HCT116 (cell line): ENCODE results near the gene CLTC. TPM values are rescaled to one million over a fixed set of nuclear protein-coding genes. Genes with fewer than 3 reads are reported as not detected.

ENCODE experiments used
- ATAC-seq: fragments of 200-7000 bp; cut with Tn5 transposase; 2 replicates; pipeline ENCODE4 v1.9.1; 2020; ENCODE audit warnings: mild to moderate bottlenecking, moderate library complexity
- BruUV-seq: library from RNA; stranded (reverse); fragments of 400-500 nt; replicated peaks from 2 replicates; lab custom pipeline; 2021; lab: Mats Ljungman, UMichigan
- CTCF ChIA-PET: fragments of 300-600 bp; sonication (Branson Sonifier 250); formaldehyde crosslinking; loops from one replicate; lab custom pipeline; 2021; ENCODE audit warnings: antibody characterized with exemption; lab: Charles Lee
- POLR2A ChIA-PET: fragments of 300-600, 350-600 bp; sonication (Branson Sonifier 250); formaldehyde crosslinking; loops from one replicate; lab custom pipeline; 2021; ENCODE audit warnings: antibody characterized with exemption; lab: Charles Lee
- RAD21 ChIA-PET, 2 experiments: fragments of 300-600 bp; sonication (Branson Sonifier 250); formaldehyde crosslinking; loops; one replicate each; lab custom pipeline; 2023; ENCODE audit warnings: low total read pairs in 2 of 2; ENCODE audit not compliant: uncharacterized antibody in 2 of 2, unreplicated experiment in 2 of 2, low non-redundant PET in 1 of 2; lab: Charles Lee
- DNase-seq: peaks from one replicate; pipeline ENCODE4 v3.0.0-alpha.2; 2010; ENCODE audit warnings: low read depth, low spot score
- H2AFZ ChIP-seq: fragments of 200-600 bp; shearing (Covaris generic), sonication (generic); 2 replicates; pipeline ENCODE4 v1.6.1; 2017; ENCODE audit warnings: low read depth, mixed run types, mixed read lengths, antibody characterized with exemption, low read length; ENCODE audit not compliant: poor library complexity, severe bottlenecking
- H3K27ac ChIP-seq: 2 replicates; pipeline ENCODE4 v1.5.1; 2012; ENCODE audit warnings: low read depth, low read length
- H3K27me3 ChIP-seq: fragments of 200-600 bp; sonication (generic); 2 replicates; pipeline ENCODE4 v1.6.1; 2016; ENCODE audit warnings: mixed run types, low read length, mixed read lengths; ENCODE audit not compliant: insufficient read depth
- H3K36me3 ChIP-seq, 2 experiments: fragments of 200-500 bp in 1 of 2; fragments of 200-600 bp in 1 of 2; sonication (Bioruptor generic) in 1 of 2; sonication (generic) in 1 of 2; 2 replicates each; pipeline versions ENCODE4 v1.5.1 to v1.6.1; 2014 to 2016; ENCODE audit warnings: low read length in 2 of 2, inconsistent platforms in 1 of 2, mixed read lengths in 1 of 2, mixed run types in 1 of 2; ENCODE audit not compliant: insufficient read depth in 2 of 2, control insufficient read depth in 1 of 2
- H3K4me1 ChIP-seq, 2 experiments: fragments of 200-600 bp in 1 of 2; sonication (generic) in 1 of 2; 2 replicates each; pipeline versions ENCODE4 v1.5.1 to v1.6.1; 2012 to 2017; ENCODE audit warnings: low read length in 2 of 2, inconsistent platforms in 1 of 2, mild to moderate bottlenecking in 1 of 2, mixed read lengths in 1 of 2, mixed run types in 1 of 2, moderate library complexity in 1 of 2; ENCODE audit not compliant: insufficient read depth in 2 of 2, control insufficient read depth in 1 of 2
- H3K4me2 ChIP-seq: fragments of 200-600 bp; sonication (generic); 2 replicates; pipeline ENCODE4 v1.6.1; 2017; ENCODE audit warnings: mixed run types, low read length, mixed read lengths
- H3K4me3 ChIP-seq, 2 experiments: fragments of 200-600 bp in 1 of 2; sonication (generic) in 1 of 2; replicated peaks in 1 of 2; 2 replicates each; pipeline ENCODE4 v1.5.1; 2011 to 2016; ENCODE audit warnings: low read length in 2 of 2, control low read depth in 1 of 2, low read depth in 1 of 2, mild to moderate bottlenecking in 1 of 2, mixed read lengths in 1 of 2, mixed run types in 1 of 2
- H3K79me2 ChIP-seq: fragments of 200-600 bp; sonication (generic); 2 replicates; pipeline ENCODE4 v1.6.1; 2017; ENCODE audit warnings: mild to moderate bottlenecking, mixed run types, low read length, moderate library complexity, mixed read lengths; ENCODE audit not compliant: insufficient read depth
- H3K9ac ChIP-seq: fragments of 200-600 bp; sonication (generic); 2 replicates; pipeline ENCODE4 v1.6.1; 2016; ENCODE audit warnings: low read length, mixed read lengths
- H3K9me2 ChIP-seq: fragments of 200-600 bp; sonication (generic), shearing (Covaris generic); 2 replicates; pipeline ENCODE4 v1.6.1; 2017; ENCODE audit warnings: mixed run types, mild to moderate bottlenecking, moderate library complexity; ENCODE audit not compliant: insufficient read depth
- H3K9me3 ChIP-seq, 2 experiments: fragments of 200-500 bp in 1 of 2; fragments of 200-600 bp in 1 of 2; sonication (Bioruptor generic) in 1 of 2; sonication (generic) in 1 of 2; 2 replicates each; pipeline ENCODE4 v1.6.1; 2014 to 2017; ENCODE audit warnings: low read length in 2 of 2, mixed read lengths in 2 of 2, inconsistent platforms in 1 of 2, low read depth in 1 of 2, mild to moderate bottlenecking in 1 of 2, mixed run types in 1 of 2, moderate library complexity in 1 of 2; ENCODE audit not compliant: control insufficient read depth in 1 of 2, insufficient read depth in 1 of 2
- H4K20me1 ChIP-seq: fragments of 200-600 bp; sonication (generic), shearing (Covaris generic); 2 replicates; pipeline ENCODE4 v1.6.1; 2017; ENCODE audit warnings: mixed run types, mild to moderate bottlenecking, moderate library complexity; ENCODE audit not compliant: insufficient read depth
- CBX3 ChIP-seq: IDR thresholded peaks from 2 replicates; pipeline ENCODE4 v1.6.1; 2012; ENCODE audit warnings: low read depth
- CTCF ChIP-seq, 3 experiments: fragments of 200-600 bp in 1 of 3; sonication (generic) in 1 of 3; IDR thresholded peaks in 2 of 3; conservative IDR thresholded peaks in 1 of 3; 2 replicates each; pipeline ENCODE4 v1.5.1; 2012 to 2017; ENCODE audit warnings: low read depth in 2 of 3, low read length in 2 of 3, antibody characterized with exemption in 1 of 3, borderline replicate concordance in 1 of 3, control low read depth in 1 of 3, mild to moderate bottlenecking in 1 of 3, mixed read lengths in 1 of 3, mixed run types in 1 of 3, moderate library complexity in 1 of 3; ENCODE audit not compliant: insufficient read depth in 1 of 3
- EGR1 ChIP-seq: IDR thresholded peaks from 2 replicates; pipeline ENCODE4 v1.6.1; 2012; ENCODE audit warnings: low read depth
- EZH2phosphoT487 ChIP-seq: fragments of 200-600 bp; IDR thresholded peaks from 2 replicates; pipeline ENCODE4 v1.6.1; 2018; ENCODE audit warnings: antibody characterized with exemption, borderline replicate concordance
- FOSL1 ChIP-seq: IDR thresholded peaks from 2 replicates; pipeline ENCODE4 v1.6.1; 2012; ENCODE audit warnings: low read depth
- JUND ChIP-seq: IDR thresholded peaks from 2 replicates; pipeline ENCODE4 v1.6.1; 2012
- POLR2A ChIP-seq: IDR thresholded peaks from 2 replicates; pipeline ENCODE4 v1.7.0; 2011; ENCODE audit warnings: borderline replicate concordance; ENCODE audit not compliant: insufficient read depth, insufficient read length; ENCODE audit errors: extremely low read depth
- POLR2AphosphoS5 ChIP-seq: IDR thresholded peaks from 2 replicates; pipeline ENCODE4 v1.6.1; 2011; ENCODE audit warnings: mild to moderate bottlenecking, low read depth, low read length, moderate library complexity
- RAD21 ChIP-seq: IDR thresholded peaks from 2 replicates; pipeline ENCODE4 v1.6.1; 2012; ENCODE audit warnings: low read depth, mild to moderate bottlenecking
- YY1 ChIP-seq: IDR thresholded peaks from 2 replicates; pipeline ENCODE4 v1.6.1; 2011; ENCODE audit warnings: low read length, low read depth, moderate library complexity, mild to moderate bottlenecking; ENCODE audit not compliant: insufficient replicate concordance; ENCODE audit errors: extremely low read depth
- ZBTB33 ChIP-seq: IDR thresholded peaks from 2 replicates; pipeline ENCODE4 v1.6.1; 2011; ENCODE audit warnings: mild to moderate bottlenecking, low read length, moderate library complexity; ENCODE audit not compliant: insufficient replicate concordance; ENCODE audit errors: extremely low read depth
- intact Hi-C: fragments of 100-400 bp; cut with micrococcal nuclease; formaldehyde crosslinking; loops from 2 replicates; pipeline ENCODE4 v1.10.0; 2022
- total RNA-seq: library from RNA; stranded (reverse); gene quantifications from one replicate; pipeline ENCODE4 v1.2.1, GENCODE V29; 2021; ENCODE audit not compliant: unreplicated experiment
- TF ChIP-seq, protein P1 (sequence below): IDR thresholded peaks from 2 replicates; pipeline ENCODE4 v1.6.1; 2012
- TF ChIP-seq, protein P2 (sequence below): IDR thresholded peaks from 2 replicates; pipeline ENCODE4 v1.6.1; 2012; ENCODE audit warnings: low read depth

CLTC gene
- total RNA-seq, 1 experiment from 2014 or later, result 351 TPM

DNA sequence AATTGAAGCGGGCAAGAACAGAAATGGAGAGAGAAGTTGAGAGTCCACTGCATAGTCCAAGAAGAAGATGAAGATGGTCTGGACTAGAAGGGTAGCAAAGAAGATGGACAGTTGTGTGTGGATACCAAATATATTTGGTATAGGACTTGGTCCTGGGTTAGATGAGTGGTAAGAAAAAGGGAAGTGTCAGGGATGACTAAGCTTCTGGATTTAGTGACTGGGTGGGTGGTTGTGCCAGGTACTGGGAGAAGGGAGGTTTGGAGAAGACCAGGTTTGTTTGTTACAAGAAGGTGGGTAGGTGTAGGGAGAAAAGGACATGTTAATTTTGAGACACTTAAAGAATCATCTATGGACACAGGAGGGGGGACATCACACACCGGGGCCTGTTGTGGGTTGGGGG, 93.2 kb downstream of the CLTC start (continued):
- TF ChIP-seq POLR2A (no peak), YY1 (no peak), EZH2phosphoT487 (no peak), FOSL1 (no peak), EGR1 (no peak)
- TF ChIP-seq, all 23 proteins: peak for 0

- RAD21 ChIA-PET, result no interaction called here
- no TSS peak for BruUV-seq
Observed at GRCh38 chr17:59714255-59714654, 94.6 kb downstream of the CLTC start.

More at GRCh38 chr17:59714255-59714654, 94.6 kb downstream of the CLTC start:
- ATAC-seq (no peak), DNase-seq (no peak)
- H3K4me2 ChIP-seq, result no peak overlapping the region
- ChIA-PET CTCF (no interaction called here), POLR2A (no interaction called here)
- no peaks in the 10 kb centered on the region for H3K9me3 ChIP-seq
- H3K9ac ChIP-seq, result no peak overlapping the region
- no peaks in the 10 kb centered on the region for H3K9me2 ChIP-seq
- peaks cover 99% of the 10 kb centered on the region for H3K79me2 ChIP-seq
- H3K36me3 ChIP-seq, result no peaks in the 10 kb centered on the region; a peak in 1 of 4 replicates
- intact Hi-C loops, result no loop called here
- H4K20me1 ChIP-seq, result peaks cover 23% of the 10 kb centered on the region; the same call in 1 of the 2 replicates
- H3K27ac ChIP-seq, result no peak overlapping the region
- no peaks in the 10 kb centered on the region for H3K27me3 ChIP-seq
- H3K4me3 ChIP-seq, result no peak overlapping the region
- H2AFZ ChIP-seq, result no peak overlapping the region
- peaks cover 1 to 10% of the 10 kb centered on the region in 2 experiments; a peak in 3 of 4 replicates for H3K4me1 ChIP-seq
- TF ChIP-seq, protein P1, sequence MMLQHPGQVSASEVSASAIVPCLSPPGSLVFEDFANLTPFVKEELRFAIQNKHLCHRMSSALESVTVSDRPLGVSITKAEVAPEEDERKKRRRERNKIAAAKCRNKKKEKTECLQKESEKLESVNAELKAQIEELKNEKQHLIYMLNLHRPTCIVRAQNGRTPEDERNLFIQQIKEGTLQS, result no peak
- TF ChIP-seq JUND (no peak), EGR1 (no peak), ZBTB33 (no peak), CTCF (IDR thresholded peaks at IDR 0.05 in 2 of 3, conservative IDR thresholded peaks at IDR 0.05 in 1 of 3; ENCODE audit: borderline replicate concordance in 1 of 3, insufficient read depth in 1 of 3, low read depth in 2 of 3, low read length in 2 of 3) (no peak), RAD21 (no peak), EZH2phosphoT487 (no peak), CBX3 (no peak), POLR2AphosphoS5 (no peak), FOSL1 (no peak), YY1 (no peak)
- TF ChIP-seq, protein P2, sequence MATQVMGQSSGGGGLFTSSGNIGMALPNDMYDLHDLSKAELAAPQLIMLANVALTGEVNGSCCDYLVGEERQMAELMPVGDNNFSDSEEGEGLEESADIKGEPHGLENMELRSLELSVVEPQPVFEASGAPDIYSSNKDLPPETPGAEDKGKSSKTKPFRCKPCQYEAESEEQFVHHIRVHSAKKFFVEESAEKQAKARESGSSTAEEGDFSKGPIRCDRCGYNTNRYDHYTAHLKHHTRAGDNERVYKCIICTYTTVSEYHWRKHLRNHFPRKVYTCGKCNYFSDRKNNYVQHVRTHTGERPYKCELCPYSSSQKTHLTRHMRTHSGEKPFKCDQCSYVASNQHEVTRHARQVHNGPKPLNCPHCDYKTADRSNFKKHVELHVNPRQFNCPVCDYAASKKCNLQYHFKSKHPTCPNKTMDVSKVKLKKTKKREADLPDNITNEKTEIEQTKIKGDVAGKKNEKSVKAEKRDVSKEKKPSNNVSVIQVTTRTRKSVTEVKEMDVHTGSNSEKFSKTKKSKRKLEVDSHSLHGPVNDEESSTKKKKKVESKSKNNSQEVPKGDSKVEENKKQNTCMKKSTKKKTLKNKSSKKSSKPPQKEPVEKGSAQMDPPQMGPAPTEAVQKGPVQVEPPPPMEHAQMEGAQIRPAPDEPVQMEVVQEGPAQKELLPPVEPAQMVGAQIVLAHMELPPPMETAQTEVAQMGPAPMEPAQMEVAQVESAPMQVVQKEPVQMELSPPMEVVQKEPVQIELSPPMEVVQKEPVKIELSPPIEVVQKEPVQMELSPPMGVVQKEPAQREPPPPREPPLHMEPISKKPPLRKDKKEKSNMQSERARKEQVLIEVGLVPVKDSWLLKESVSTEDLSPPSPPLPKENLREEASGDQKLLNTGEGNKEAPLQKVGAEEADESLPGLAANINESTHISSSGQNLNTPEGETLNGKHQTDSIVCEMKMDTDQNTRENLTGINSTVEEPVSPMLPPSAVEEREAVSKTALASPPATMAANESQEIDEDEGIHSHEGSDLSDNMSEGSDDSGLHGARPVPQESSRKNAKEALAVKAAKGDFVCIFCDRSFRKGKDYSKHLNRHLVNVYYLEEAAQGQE, result no peak
- TF ChIP-seq, all 23 proteins: peak for 0
